DMS 273 (cell line): ENCODE results near the gene ZBTB42.
A peak's percentile ranks its signal among the peaks of the same experiment; 100 is the strongest.

ENCODE experiments used
- DNase-seq: peaks from one replicate; lab custom pipeline; 2025; ENCODE audit not compliant: unreplicated experiment; lab: John Stamatoyannopoulos, UW

ZBTB42 gene

GRCh38 chr14:104800771-104801519, at the start of gene ZBTB42:
ZBTB42 (plus strand) TSS chr14:104801101; CDS start chr14:104801198, 97 bp downstream.
- peak; percentile 91 for DNase-seq

- no peak for DNase-seq
Measured at GRCh38 chr14:104751539-104752422, 49.1 kb upstream of the ZBTB42 start.

GRCh38 chr14:104752423-104752734, 48.5 kb upstream of the ZBTB42 start:
- no peak for DNase-seq

GRCh38 chr14:104752735-104753527, 48.0 kb upstream of the ZBTB42 start, which contains the start of gene SIVA1:
SIVA1 (plus strand) TSS chr14:104753147; CDS start chr14:104753202, 55 bp downstream.
- DNase-seq, result peak; percentile 100

GRCh38 chr14:104753528-104754212, 47.2 kb upstream of the ZBTB42 start:
- DNase-seq, result peak; percentile 51

- DNase-seq, result no peak
Measured at GRCh38 chr14:104754213-104754851, 46.6 kb upstream of the ZBTB42 start.

- no peak for DNase-seq
Measured at GRCh38 chr14:104755621-104756020, 45.3 kb upstream of the ZBTB42 start.

- DNase-seq, result no peak
Measured at GRCh38 chr14:104756477-104757237, 44.2 kb upstream of the ZBTB42 start.

- no peak for DNase-seq
Measured at GRCh38 chr14:104757238-104757585, 43.7 kb upstream of the ZBTB42 start.

- no peak for DNase-seq
Measured at GRCh38 chr14:104757681-104758392, 43.1 kb upstream of the ZBTB42 start.

GRCh38 chr14:104758981-104759969, 41.6 kb upstream of the ZBTB42 start:
- DNase-seq, result no peak

GRCh38 chr14:104765517-104765916, 35.4 kb upstream of the ZBTB42 start:
- no peak for DNase-seq

GRCh38 chr14:104766256-104766862, 34.5 kb upstream of the ZBTB42 start:
- no peak for DNase-seq

- DNase-seq, result no peak
Measured at GRCh38 chr14:104766863-104767633, 33.9 kb upstream of the ZBTB42 start.

- no peak for DNase-seq
Measured at GRCh38 chr14:104767634-104767918, 33.3 kb upstream of the ZBTB42 start.

- peak; percentile 91 for DNase-seq
Measured at GRCh38 chr14:104768437-104769323, 32.2 kb upstream of the ZBTB42 start.
